Effector CD8-positive, alpha-beta T cell (primary cell): ENCODE measurements around the gene ZNF423.

Source experiments
- DNase-seq: peaks from one replicate; lab custom pipeline; 2025; lab: John Stamatoyannopoulos, UW

Gene ZNF423

GRCh38 chr16:49639739-49640431 lies 216.0 kb downstream of the ZNF423 start:
- no peak for DNase-seq

DNA sequence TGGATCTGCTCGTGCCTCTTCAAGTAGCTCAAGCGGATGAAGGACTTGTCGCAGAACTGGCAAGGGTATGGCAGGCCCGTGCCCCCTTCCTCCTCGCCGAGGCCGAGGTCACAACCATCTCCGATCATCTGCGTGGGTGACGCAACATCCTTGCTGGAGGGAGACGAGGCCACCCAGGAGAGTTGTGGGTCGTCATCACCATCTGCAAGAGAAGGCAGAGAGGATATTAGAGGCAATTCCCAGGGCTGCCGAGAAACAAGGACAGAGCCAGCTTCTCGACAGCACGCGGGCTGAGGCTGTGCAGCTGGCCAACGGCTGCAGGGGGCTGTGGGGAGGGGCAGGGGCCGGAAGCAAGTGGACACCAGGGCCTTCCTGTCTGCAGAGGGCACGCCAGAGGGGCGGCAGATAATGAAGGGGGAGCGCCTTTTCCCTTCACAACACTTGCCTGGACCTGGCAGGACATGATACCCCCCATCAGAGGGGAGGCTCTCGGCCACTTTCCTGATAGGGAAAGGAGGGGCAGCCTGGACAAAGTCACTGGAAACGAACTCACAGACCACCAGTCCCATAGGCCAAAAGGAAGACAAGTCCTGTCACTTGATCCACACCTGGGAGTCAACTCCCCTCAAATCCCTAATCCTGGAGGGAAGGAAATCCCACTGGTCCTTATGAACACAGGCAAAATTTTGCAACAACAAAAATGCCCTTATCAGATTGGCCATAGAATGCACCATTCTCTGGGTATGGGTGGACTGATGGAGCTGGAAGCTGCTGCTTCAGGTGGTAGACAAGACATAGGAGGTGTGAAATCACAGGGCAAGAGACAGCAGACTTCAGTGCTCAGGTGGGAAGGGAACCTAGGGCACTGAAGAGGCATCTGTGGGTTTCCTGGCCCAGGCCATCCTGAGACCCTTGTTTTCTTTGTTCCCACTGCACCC lies 217.0 kb downstream of the ZNF423 start:
- no peak for DNase-seq

GRCh38 chr16:49637933-49638672 lies 217.8 kb downstream of the ZNF423 start:
- no peak for DNase-seq

GRCh38 chr16:49637511-49637910 lies 218.4 kb downstream of the ZNF423 start:
- no peak for DNase-seq

- DNase-seq, result no peak
Observed at GRCh38 chr16:49636608-49637007, 219.3 kb downstream of the ZNF423 start.

DNA sequence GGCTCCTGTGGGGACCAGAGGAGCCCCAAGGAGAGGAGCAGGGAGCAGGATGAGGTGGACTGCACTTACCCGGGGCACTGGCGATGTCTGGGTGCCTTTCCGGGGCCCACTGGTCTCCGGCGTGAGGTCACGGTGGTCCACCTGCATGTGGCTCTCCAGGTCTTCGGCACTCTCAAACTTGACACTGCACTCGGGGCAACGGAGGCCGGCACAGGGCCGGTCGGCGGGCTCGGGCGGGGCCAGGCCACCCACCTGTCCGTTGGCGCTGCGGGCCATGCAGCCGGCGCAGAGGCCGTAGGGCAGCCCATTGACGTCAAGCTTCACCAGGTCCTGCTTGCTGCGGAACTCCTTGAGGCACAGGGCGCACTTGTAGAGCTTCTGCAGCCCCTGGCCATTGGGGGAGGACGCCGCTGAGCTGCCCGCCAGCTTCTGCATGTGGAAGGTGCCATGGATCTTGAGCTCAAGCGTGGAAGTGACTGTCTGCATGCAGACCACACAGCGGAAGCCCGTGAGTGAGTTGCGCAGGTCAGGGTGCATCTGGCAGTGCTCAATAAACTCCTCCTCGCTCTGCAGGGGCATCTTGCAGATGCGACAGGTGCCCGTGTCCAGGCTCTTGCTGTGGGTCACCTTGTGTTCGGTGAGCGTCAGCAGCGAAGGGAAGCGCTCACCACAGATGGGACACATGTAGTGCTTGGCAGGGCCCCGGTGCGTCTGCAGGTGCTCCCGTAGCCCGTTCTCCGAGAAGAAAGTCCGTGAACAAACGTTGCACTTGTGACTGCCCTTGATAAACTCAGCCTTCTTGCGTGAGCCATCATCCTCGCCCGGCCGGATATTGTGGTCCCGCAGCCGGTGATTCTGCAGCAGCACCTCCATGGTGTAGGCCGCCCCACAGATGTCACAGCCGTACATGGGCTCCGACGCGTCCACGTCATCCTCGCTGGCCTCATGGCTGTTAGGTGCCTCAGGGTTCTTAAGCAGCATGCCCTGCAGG lies 220.0 kb downstream of the ZNF423 start:
- DNase-seq, result no peak

- DNase-seq, result no peak
Observed at GRCh38 chr16:49635009-49635350, 220.9 kb downstream of the ZNF423 start.

- DNase-seq, result no peak
Observed at GRCh38 chr16:49634235-49635008, 221.5 kb downstream of the ZNF423 start.

- DNase-seq, result no peak
Observed at GRCh38 chr16:49632795-49633184, 223.1 kb downstream of the ZNF423 start.

DNA sequence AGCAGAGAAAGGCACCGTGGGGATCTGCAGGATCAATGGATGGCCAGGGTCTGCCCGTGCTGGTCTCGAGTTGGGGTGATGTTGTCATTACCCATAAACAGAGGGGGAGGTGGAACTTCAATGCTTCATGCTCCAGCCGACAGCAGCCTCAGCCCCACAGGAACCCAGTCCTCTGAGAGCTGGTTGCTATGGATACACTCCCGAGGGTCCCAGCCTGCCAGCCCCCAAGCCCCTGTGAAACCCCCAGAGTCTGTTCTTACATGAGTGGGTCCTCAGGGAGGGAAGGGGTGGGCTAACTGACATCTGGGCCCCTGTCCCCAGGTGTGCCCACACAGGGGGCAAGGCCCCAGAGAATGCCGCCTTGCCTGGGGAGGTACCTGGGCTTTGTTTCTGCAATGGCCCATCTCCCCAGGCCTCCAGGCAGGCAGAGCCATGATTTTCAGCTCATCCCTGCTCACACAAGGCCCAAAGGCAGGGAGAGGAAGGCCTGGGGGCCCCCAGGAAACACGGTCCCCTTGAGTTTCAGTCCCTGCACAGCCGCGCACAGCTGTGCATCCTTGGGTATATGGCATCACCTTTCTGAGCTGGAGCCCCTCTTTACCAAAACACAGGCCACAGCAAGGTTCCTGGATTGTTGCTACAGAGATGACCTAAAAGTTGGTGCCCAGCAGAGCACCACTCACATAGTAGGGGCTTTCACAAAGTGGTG lies 223.7 kb downstream of the ZNF423 start:
- no peak for DNase-seq

GRCh38 chr16:49631187-49632041 lies 224.5 kb downstream of the ZNF423 start:
- DNase-seq, result no peak

GRCh38 chr16:49630783-49631182 lies 225.1 kb downstream of the ZNF423 start:
- DNase-seq, result no peak

DNA sequence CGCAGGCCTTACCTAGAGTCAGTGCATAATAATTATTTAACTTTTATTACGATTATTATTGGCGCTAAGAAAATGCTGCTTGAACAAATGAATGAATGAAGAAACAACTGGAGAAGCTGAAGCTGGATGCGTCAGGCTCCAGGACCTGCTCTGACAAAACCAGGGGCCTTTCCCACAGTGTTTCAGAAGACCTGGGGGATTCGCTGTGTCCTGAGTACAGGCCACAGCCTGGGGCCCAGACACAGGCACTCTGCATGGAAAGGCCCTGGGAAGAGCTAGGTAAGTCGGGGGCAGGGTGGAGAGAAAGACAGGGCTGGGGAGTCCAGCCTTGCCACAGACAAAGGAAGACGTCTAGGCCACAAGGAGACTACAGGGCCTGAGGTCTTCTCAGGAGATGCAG lies 226.1 kb downstream of the ZNF423 start:
- no peak for DNase-seq

- no peak for DNase-seq
Observed at GRCh38 chr16:49628148-49628547, 227.8 kb downstream of the ZNF423 start.

DNA sequence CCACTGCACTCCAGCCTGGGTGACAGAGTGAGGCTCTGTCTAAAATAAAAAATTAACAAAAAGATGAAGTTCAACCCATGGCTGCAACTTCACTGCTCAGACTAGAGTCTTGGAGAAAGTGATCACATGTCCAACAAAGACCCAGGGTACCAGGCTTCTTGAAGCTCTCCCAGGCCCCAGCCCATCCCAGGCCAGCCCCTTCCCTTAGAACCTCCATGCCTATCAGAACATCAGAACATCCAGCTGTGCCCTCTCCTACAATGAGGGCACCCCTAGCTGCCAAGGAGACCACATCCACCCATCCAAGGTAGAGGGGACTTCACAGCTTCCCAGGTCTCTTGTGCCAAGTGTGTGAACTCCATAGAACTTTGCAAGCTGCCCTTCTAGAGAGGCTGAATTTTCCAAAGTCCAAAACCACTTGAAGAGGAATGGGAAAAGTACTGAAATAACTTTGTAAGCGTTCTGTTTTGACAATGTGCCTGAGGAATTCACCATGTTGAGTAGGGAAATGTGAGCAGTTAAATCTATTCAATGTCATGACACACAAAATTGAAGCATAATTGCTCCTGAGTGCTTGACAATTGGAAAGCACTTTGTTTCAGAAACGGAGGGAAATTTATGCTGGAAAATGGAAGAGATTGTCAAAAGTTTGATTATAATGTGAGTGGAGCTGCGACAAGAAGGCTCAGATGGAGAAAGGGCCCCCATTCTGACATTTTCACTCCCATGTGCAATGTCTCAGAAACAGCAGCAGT lies 230.4 kb downstream of the ZNF423 start:
- DNase-seq, result no peak

DNA sequence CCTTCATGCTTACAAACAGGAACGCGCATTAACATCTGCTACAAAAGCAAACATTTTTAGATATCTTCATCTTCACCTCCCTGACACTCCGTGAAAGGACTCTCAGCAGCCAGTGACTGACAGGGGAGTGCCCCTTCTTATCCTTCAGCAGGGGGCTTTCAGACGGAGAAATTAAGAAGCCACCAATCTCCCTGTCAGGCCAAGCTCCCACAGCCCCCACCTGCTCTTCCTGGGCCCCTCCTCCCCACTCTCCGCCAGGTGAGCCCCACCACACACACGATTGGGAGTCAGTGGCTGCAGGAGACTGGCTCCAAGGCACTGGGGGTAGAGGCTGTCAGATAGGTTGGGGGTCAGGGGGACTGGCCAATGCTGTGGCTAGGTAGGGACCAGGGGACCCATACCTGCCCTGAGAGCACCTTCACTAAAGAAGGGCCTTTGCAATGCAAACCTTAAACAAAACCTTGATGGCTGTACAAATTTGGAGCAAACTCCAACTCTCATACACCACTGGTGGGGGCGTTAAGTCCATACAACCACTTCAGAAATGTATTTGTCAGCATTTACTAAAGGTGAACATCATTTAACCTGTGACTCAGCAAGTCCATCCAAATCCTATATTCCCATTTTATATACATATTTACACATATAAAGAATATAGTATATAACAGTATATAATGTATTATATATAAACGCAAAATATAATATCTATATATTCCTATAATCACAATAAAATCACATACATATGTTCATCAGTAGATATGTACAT lies 232.2 kb downstream of the ZNF423 start:
- no peak for DNase-seq
